Endothelial cell of umbilical vein (primary cell): ENCODE results near the gene SLC4A1AP. TPM values are rescaled to one million over a fixed set of nuclear protein-coding genes. Genes with fewer than 3 reads are reported as not detected.

ENCODE experiments used
- BruUV-seq: library from RNA; stranded (reverse); fragments of 400-500 nt; replicated peaks from 2 replicates; lab custom pipeline; 2021; lab: Mats Ljungman, UMichigan
- CTCF ChIA-PET: fragments of 300-600, 350-600 bp; sonication (Branson Sonifier 250); formaldehyde crosslinking; loops from one replicate; lab custom pipeline; 2021; ENCODE audit warnings: antibody characterized with exemption, inconsistent platforms; lab: Charles Lee
- POLR2A ChIA-PET: fragments of 300-600, 350-600 bp; sonication (Branson Sonifier 250); formaldehyde crosslinking; loops from one replicate; lab custom pipeline; 2021; ENCODE audit warnings: antibody characterized with exemption, inconsistent platforms; lab: Charles Lee
- DNase-seq: peaks from one replicate; pipeline ENCODE4 v3.0.0-alpha.2; 2011; ENCODE audit warnings: low read depth, low spot score
- FAIRE-seq: peaks from 2 replicates; lab custom pipeline; 2011; peaks lifted over from hg19 to GRCh38; lab: Jason Lieb, UNC
- H2AFZ ChIP-seq: 2 replicates; pipeline ENCODE4 v1.6.0; 2012; ENCODE audit warnings: low read depth, low read length, control low read depth, inconsistent platforms
- H3K27ac ChIP-seq: 2 replicates; pipeline ENCODE4 v1.5.1; 2011; ENCODE audit warnings: low read depth, mild to moderate bottlenecking, control low read depth, low read length, moderate library complexity; ENCODE audit not compliant: insufficient read depth
- H3K27me3 ChIP-seq, 2 experiments: 2 replicates each; pipeline versions ENCODE4 v1.6.0 to v1.6.1; 2011; ENCODE audit warnings: low read length in 2 of 2, mixed read lengths in 1 of 2; ENCODE audit not compliant: control insufficient read depth in 2 of 2, insufficient read depth in 2 of 2
- H3K36me3 ChIP-seq, 2 experiments: 2 replicates in 1 of 2; 3 replicates in 1 of 2; pipeline ENCODE4 v1.5.1; 2011; ENCODE audit warnings: low read length in 2 of 2, mild to moderate bottlenecking in 1 of 2, moderate library complexity in 1 of 2; ENCODE audit not compliant: control insufficient read depth in 2 of 2, insufficient read depth in 2 of 2; ENCODE audit errors: extremely low read depth in 1 of 2
- H3K4me1 ChIP-seq: 3 replicates; pipeline ENCODE4 v1.5.1; 2011; ENCODE audit warnings: mild to moderate bottlenecking, low read length; ENCODE audit not compliant: control insufficient read depth, insufficient read depth; ENCODE audit errors: extremely low read depth
- H3K4me2 ChIP-seq: 2 replicates; pipeline ENCODE4 v1.6.1; 2011; ENCODE audit warnings: low read length, control low read depth, mixed read lengths; ENCODE audit not compliant: insufficient read depth
- H3K4me3 ChIP-seq, 3 experiments: fragments of 200-600 bp in 1 of 3; sonication (generic), shearing (Covaris generic) in 1 of 3; replicated peaks in 1 of 3; 2 replicates each; pipeline ENCODE4 v1.5.1; 2011 to 2016; ENCODE audit warnings: control low read depth in 3 of 3, low read length in 3 of 3, mild to moderate bottlenecking in 2 of 3, inconsistent platforms in 1 of 3, low read depth in 1 of 3, moderate library complexity in 1 of 3; ENCODE audit not compliant: insufficient read depth in 1 of 3
- H3K79me2 ChIP-seq: 2 replicates; pipeline ENCODE4 v1.6.0; 2012; ENCODE audit warnings: low read length, inconsistent platforms; ENCODE audit not compliant: control insufficient read depth, insufficient read depth
- H3K9ac ChIP-seq: replicated peaks from 2 replicates; pipeline ENCODE3; 2011; ENCODE audit warnings: low read length, control low read depth; ENCODE audit not compliant: insufficient read depth; ENCODE audit errors: extremely low read depth
- H3K9me1 ChIP-seq: replicated peaks from 3 replicates; pipeline ENCODE4 v1.6.0; 2011; ENCODE audit warnings: mild to moderate bottlenecking, low read length; ENCODE audit not compliant: control insufficient read depth, insufficient read depth; ENCODE audit errors: extremely low read depth
- H3K9me3 ChIP-seq: replicated peaks from 2 replicates; pipeline ENCODE4 v1.5.1; 2012; ENCODE audit warnings: low read length, inconsistent platforms; ENCODE audit not compliant: control insufficient read depth, insufficient read depth
- H4K20me1 ChIP-seq: replicated peaks from 2 replicates; pipeline ENCODE3; 2011; ENCODE audit warnings: mild to moderate bottlenecking, low read length; ENCODE audit not compliant: control insufficient read depth, insufficient read depth; ENCODE audit errors: extremely low read depth
- CTCF ChIP-seq, 2 donors: IDR thresholded peaks; 1 replicate in 1 of 2; 2 replicates in 1 of 2; pipeline ENCODE4 v1.5.1; 2011; ENCODE audit warnings: low read length in 2 of 2, mild to moderate bottlenecking in 2 of 2, moderate library complexity in 2 of 2, control low read depth in 1 of 2, inconsistent platforms in 1 of 2, low read depth in 1 of 2; ENCODE audit not compliant: insufficient read depth in 1 of 2; ENCODE audit errors: extremely low read depth in 1 of 2
- EZH2 ChIP-seq: IDR thresholded peaks from 2 replicates; pipeline ENCODE4 v1.6.1; 2012; ENCODE audit warnings: borderline replicate concordance, low read depth, mild to moderate bottlenecking, moderate library complexity, low read length, inconsistent platforms; ENCODE audit not compliant: severe bottlenecking
- FOS ChIP-seq: IDR thresholded peaks from 2 replicates; pipeline ENCODE4 v1.6.1; 2011; ENCODE audit warnings: mild to moderate bottlenecking, low read length, moderate library complexity, borderline replicate concordance; ENCODE audit not compliant: insufficient read depth
- GATA2 ChIP-seq: IDR thresholded peaks from 2 replicates; pipeline ENCODE4 v1.7.0; 2011; ENCODE audit warnings: low read depth, mild to moderate bottlenecking, moderate library complexity, mixed read lengths, low read length; ENCODE audit not compliant: insufficient read length, insufficient read depth
- JUN ChIP-seq: IDR thresholded peaks from 2 replicates; pipeline ENCODE4 v1.6.1; 2011; ENCODE audit warnings: borderline replicate concordance, low read depth; ENCODE audit not compliant: insufficient read length, insufficient read depth
- MYC ChIP-seq: IDR thresholded peaks from one replicate; pipeline ENCODE4 v1.6.1; 2011; ENCODE audit warnings: mild to moderate bottlenecking, low read depth, low read length
- POLR2A ChIP-seq: IDR thresholded peaks from 2 replicates; pipeline ENCODE4 v1.6.1; 2012; ENCODE audit warnings: low read depth, mild to moderate bottlenecking, control low read depth, low read length
- POLR2AphosphoS5 ChIP-seq: IDR thresholded peaks from 2 replicates; pipeline ENCODE4 v1.6.1; 2012; ENCODE audit warnings: low read depth, mild to moderate bottlenecking, control low read depth, low read length, moderate library complexity; ENCODE audit not compliant: insufficient read depth
- dilution Hi-C: fragments of 300-500 bp; cut with MboI; formaldehyde crosslinking; loops from one replicate; pipeline ENCODE4 v1.15.0; 2019; ENCODE audit warnings: low sequenced_read_pairs; ENCODE audit not compliant: extremely low pct_ligation_motif_present
- intact Hi-C: fragments of 100-400 bp; cut with micrococcal nuclease; formaldehyde crosslinking; loops from one replicate; pipeline ENCODE4 v1.10.0; 2022
- polyA plus RNA-seq, 4 experiments: library from polyadenylated mRNA; depleted of rRNA in 3 of 4; stranded (reverse) in 3 of 4; unstranded in 1 of 4; fragments of >200 nt; gene quantifications; 2 replicates each; pipeline versions ENCODE4 v1.2.1 to v1.2.3, GENCODE V29; 2011 to 2012; ENCODE audit warnings: missing spikeins in 1 of 4
- total RNA-seq: library from RNA; stranded (reverse); gene quantifications from 2 replicates; pipeline ENCODE4 v1.2.3, GENCODE V29; 2021
- TF ChIP-seq, protein P1 (sequence below): IDR thresholded peaks from 2 replicates; pipeline ENCODE4 v1.6.1; 2011; ENCODE audit not compliant: insufficient read depth, insufficient read length

The SLC4A1AP gene
- total and polyA plus RNA-seq, 2 donors (not counting 3 experiments of a cell fraction or from before 2014, with no cell fraction given), result 9.5 to 28.4 TPM

- TF ChIP-seq, protein P1, sequence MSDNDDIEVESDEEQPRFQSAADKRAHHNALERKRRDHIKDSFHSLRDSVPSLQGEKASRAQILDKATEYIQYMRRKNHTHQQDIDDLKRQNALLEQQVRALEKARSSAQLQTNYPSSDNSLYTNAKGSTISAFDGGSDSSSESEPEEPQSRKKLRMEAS, result no peak
- no peak for TF ChIP-seq MYC
- no peak for TF ChIP-seq GATA2
- Histone ChIP-seq H3K27ac (peak overlapping the region; percentile 51), H3K4me1 (peaks cover 28% of the 10 kb centered on the region), H4K20me1 (no peaks in the 10 kb centered on the region), H3K4me2 (no peak overlapping the region), H3K9me1 (no peaks in the 10 kb centered on the region), H2AFZ (no peak overlapping the region), H3K9me3 (no peaks in the 10 kb centered on the region), H3K36me3 (no peaks in the 10 kb centered on the region), H3K9ac (no peak overlapping the region), H3K4me3 (no peak overlapping the region), H3K27me3 (no peaks in the 10 kb centered on the region), H3K79me2 (no peaks in the 10 kb centered on the region)
- intact Hi-C loops (loop anchor here (1.0 kb wide), 1 partner anchor 31 kb away; no protein-coding TSS in a partner anchor), dilution Hi-C loops (loop anchor here (25.0 kb wide), 1 partner anchor 675 kb away; no protein-coding TSS in a partner anchor)
- ChIA-PET CTCF (interaction anchor here (0.8 to 4.4 kb wide), 6 partner anchors 8 to 33 kb away, joined by 3 to 48 read pairs (median 4); no protein-coding TSS in a partner anchor), POLR2A (no interaction called here)
- DNase-seq (no peak), FAIRE-seq (no peak)
- BruUV-seq, result no TSS peak
Observed at GRCh38 chr2:27736890-27737204, 73.2 kb downstream of the SLC4A1AP start.

GRCh38 chr2:27737676-27738348, 74.1 kb downstream of the SLC4A1AP start:
- Histone ChIP-seq H3K4me1 (peaks cover 28% of the 10 kb centered on the region), H3K79me2 (no peaks in the 10 kb centered on the region), H3K4me2 (no peak overlapping the region), H3K9me1 (no peaks in the 10 kb centered on the region), H3K4me3 (no peak overlapping the region), H3K9me3 (no peaks in the 10 kb centered on the region), H3K9ac (no peak overlapping the region), H4K20me1 (no peaks in the 10 kb centered on the region), H3K27me3 (no peaks in the 10 kb centered on the region), H3K27ac (peak overlapping the region; percentile 51), H3K36me3 (no peaks in the 10 kb centered on the region), H2AFZ (peak overlapping the region; percentile 8)
- CTCF ChIA-PET, result interaction anchor here (0.8 to 4.4 kb wide), 4 partner anchors 14 to 34 kb away, joined by 3 to 48 read pairs (median 4); no protein-coding TSS in a partner anchor
- intact Hi-C loops, result loop anchor here (1.0 kb wide), 1 partner anchor 32 kb away; no protein-coding TSS in a partner anchor
- no TSS peak for BruUV-seq
- TF ChIP-seq FOS (peak; percentile 59), POLR2A (no peak), GATA2 (peak; percentile 85), CTCF (IDR thresholded peaks at IDR 0.05; ENCODE audit: extremely low read depth in 1 of 2, insufficient read depth in 1 of 2, low read depth in 1 of 2, low read length in 2 of 2) (peak; percentile 10 to 27), JUN (peak; percentile 39), MYC (no peak), POLR2AphosphoS5 (peak; percentile 82), EZH2 (no peak)
- TF ChIP-seq, protein P1, result no peak
- peak; percentile 87 for FAIRE-seq
- DNase-seq, result peak; percentile 78
- dilution Hi-C loops, result loop anchor here (25.0 kb wide), 1 partner anchor 674 kb away; no protein-coding TSS in a partner anchor
- POLR2A ChIA-PET, result no interaction called here
